Vagina (tissue), 2 donors: ENCODE measurements around the gene HTRA3. TPM values are rescaled to one million over a fixed set of nuclear protein-coding genes. Genes with fewer than 3 reads are reported as not detected.

Experiments used
- DNase-seq, 2 donors: peaks; one replicate each; pipeline ENCODE4 v3.0.0-alpha.2; 2017; ENCODE audit errors: extremely low spot score in 2 of 2
- H3K27ac ChIP-seq: fragments of 200-600 bp; sonication (generic); one replicate; pipeline ENCODE4 v1.5.1; 2019
- H3K27me3 ChIP-seq: fragments of 200-600 bp; sonication (generic); one replicate; pipeline ENCODE4 v1.5.1; 2019
- H3K36me3 ChIP-seq, 2 donors: fragments of 200-600 bp; sonication (generic); one replicate each; pipeline ENCODE4 v1.5.1; 2017 to 2019
- H3K4me1 ChIP-seq: fragments of 200-600 bp; sonication (generic); one replicate; pipeline ENCODE4 v1.5.1; 2019
- H3K4me3 ChIP-seq, 2 donors: fragments of 200-600 bp; sonication (generic); 1 replicate in 1 of 2; 2 replicates in 1 of 2; pipeline ENCODE4 v1.5.1; 2016 to 2019
- H3K9me3 ChIP-seq: fragments of 200-600 bp; sonication (generic); one replicate; pipeline ENCODE4 v1.5.1; 2019
- POLR2A ChIP-seq, 2 donors: fragments of 450-650 bp; IDR thresholded peaks; one replicate each; pipeline ENCODE4 v1.6.1; 2017; ENCODE audit warnings: antibody characterized with exemption in 2 of 2, mild to moderate bottlenecking in 2 of 2, moderate library complexity in 2 of 2
- POLR2AphosphoS5 ChIP-seq, 2 donors: sonication (generic); formaldehyde crosslinking; IDR thresholded peaks; one replicate each; pipeline ENCODE4 v1.9.0; 2017; ENCODE audit warnings: antibody characterized with exemption in 2 of 2, mild to moderate bottlenecking in 2 of 2, low read depth in 1 of 2; ENCODE audit not compliant: insufficient read depth in 1 of 2
- intact Hi-C: fragments of 100-400 bp; cut with DNase I; formaldehyde crosslinking; loops from one replicate; pipeline ENCODE4 v1.15.1; 2023
- total RNA-seq: library from RNA; depleted of rRNA; stranded (reverse); fragments of >200 nt; gene quantifications from one replicate; pipeline ENCODE4 v1.2.3, GENCODE V29; 2016
- TF ChIP-seq, protein P1 (sequence below), 3 experiments: fragments of 450-650 bp in 2 of 3; fragments of 200-600 bp in 1 of 3; sonication (generic) in 1 of 3; IDR thresholded peaks; one replicate each; pipeline ENCODE4 v1.5.1; 2017 to 2019; ENCODE audit warnings: antibody characterized with exemption in 3 of 3, mild to moderate bottlenecking in 2 of 3, moderate library complexity in 2 of 3

HTRA3 gene
- total RNA-seq, 1 donor from 2014 or later = 33.1 TPM

DNA sequence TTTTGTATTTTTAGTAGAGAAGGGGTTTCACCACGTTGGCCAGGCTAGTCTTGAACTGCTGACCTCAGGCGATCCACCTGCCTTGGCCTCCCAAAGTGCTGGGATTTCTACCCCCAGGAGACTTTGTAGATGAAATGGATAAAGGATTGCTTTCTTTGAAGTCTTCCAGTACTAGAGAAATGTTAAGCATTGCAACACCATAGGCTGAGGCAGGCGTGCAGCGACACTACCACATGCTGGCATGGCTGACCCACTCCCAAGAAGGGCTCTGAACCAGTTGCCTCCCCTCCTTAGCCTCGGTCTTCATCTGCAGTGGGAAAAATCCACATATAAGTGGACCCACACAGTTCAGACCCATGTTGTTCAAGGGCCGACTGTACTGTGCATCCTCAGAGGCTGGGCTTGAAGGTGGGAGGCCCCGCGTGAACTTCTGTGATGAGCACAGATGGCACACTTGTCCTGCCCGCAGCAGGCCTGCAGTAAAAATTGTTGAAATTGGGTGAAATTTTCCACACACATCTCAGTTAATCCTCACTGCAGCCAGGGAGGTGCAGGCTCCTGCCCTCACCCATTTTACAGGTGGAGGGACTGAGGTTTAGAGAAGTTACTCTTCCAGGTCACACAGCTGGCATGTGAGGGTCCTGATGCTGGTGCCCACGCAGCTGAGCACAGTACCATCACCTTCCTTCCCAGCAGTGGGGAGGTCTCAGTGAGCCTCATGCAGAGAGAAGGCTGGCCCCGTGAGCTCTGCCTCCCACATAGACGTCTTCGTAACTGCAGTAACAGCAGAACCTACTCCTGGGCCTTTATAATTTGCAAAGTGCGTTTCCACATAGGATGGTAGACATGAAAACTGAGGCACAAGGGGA, 35.5 kb downstream of the HTRA3 start:
- H3K27ac ChIP-seq = no peak overlapping the region
- H3K4me3 ChIP-seq = no peak overlapping the region
- no peaks in the 10 kb centered on the region for H3K36me3 ChIP-seq
- intact Hi-C loops = no loop called here
- no peaks in the 10 kb centered on the region for H3K27me3 ChIP-seq
- no peaks in the 10 kb centered on the region for H3K9me3 ChIP-seq
- H3K4me1 ChIP-seq = peaks cover 25% of the 10 kb centered on the region
- no peak for DNase-seq
- TF ChIP-seq POLR2A (IDR thresholded peaks at IDR 0.05) (no peak), POLR2AphosphoS5 (IDR thresholded peaks at IDR 0.05; ENCODE audit: insufficient read depth in 1 of 2, low read depth in 1 of 2) (no peak)
- TF ChIP-seq, protein P1, sequence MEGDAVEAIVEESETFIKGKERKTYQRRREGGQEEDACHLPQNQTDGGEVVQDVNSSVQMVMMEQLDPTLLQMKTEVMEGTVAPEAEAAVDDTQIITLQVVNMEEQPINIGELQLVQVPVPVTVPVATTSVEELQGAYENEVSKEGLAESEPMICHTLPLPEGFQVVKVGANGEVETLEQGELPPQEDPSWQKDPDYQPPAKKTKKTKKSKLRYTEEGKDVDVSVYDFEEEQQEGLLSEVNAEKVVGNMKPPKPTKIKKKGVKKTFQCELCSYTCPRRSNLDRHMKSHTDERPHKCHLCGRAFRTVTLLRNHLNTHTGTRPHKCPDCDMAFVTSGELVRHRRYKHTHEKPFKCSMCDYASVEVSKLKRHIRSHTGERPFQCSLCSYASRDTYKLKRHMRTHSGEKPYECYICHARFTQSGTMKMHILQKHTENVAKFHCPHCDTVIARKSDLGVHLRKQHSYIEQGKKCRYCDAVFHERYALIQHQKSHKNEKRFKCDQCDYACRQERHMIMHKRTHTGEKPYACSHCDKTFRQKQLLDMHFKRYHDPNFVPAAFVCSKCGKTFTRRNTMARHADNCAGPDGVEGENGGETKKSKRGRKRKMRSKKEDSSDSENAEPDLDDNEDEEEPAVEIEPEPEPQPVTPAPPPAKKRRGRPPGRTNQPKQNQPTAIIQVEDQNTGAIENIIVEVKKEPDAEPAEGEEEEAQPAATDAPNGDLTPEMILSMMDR (IDR thresholded peaks at IDR 0.05) = no peak

DNA sequence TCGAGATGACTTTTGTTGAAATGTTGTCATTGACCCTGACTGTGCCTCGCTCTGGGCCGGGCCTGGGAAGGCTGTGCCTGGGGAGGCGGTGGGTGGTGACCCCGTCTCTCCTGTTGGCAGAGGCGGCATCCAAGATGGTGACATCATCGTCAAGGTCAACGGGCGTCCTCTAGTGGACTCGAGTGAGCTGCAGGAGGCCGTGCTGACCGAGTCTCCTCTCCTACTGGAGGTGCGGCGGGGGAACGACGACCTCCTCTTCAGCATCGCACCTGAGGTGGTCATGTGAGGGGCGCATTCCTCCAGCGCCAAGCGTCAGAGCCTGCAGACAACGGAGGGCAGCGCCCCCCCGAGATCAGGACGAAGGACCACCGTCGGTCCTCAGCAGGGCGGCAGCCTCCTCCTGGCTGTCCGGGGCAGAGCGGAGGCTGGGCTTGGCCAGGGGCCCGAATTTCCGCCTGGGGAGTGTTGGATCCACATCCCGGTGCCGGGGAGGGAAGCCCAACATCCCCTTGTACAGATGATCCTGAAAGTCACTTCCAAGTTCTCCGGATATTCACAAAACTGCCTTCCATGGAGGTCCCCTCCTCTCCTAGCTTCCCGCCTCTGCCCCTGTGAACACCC, 36.4 kb downstream of the HTRA3 start:
- DNase-seq = no peak
- H3K27me3 ChIP-seq = no peaks in the 10 kb centered on the region
- intact Hi-C loops = no loop called here
- no peaks in the 10 kb centered on the region for H3K9me3 ChIP-seq
- H3K4me3 ChIP-seq = no peak overlapping the region
- H3K27ac ChIP-seq = peak overlapping the region; percentile 56
- no peak for TF ChIP-seq POLR2A (IDR thresholded peaks at IDR 0.05)
- no peak for TF ChIP-seq POLR2AphosphoS5 (IDR thresholded peaks at IDR 0.05; ENCODE audit: insufficient read depth in 1 of 2, low read depth in 1 of 2)
- TF ChIP-seq, protein P1 (IDR thresholded peaks at IDR 0.05) = no peak
- peaks cover 25% of the 10 kb centered on the region for H3K4me1 ChIP-seq
- no peaks in the 10 kb centered on the region for H3K36me3 ChIP-seq

DNA sequence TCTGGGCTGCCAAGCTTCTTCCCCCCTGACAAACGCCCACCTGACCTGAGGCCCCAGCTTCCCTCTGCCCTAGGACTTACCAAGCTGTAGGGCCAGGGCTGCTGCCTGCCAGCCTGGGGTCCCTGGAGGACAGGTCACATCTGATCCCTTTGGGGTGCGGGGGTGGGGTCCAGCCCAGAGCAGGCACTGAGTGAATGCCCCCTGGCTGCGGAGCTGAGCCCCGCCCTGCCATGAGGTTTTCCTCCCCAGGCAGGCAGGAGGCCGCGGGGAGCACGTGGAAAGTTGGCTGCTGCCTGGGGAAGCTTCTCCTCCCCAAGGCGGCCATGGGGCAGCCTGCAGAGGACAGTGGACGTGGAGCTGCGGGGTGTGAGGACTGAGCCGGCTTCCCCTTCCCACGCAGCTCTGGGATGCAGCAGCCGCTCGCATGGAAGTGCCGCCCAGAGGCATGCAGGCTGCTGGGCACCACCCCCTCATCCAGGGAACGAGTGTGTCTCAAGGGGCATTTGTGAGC, 37.0 kb downstream of the HTRA3 start:
- Histone ChIP-seq H3K4me3 (no peak overlapping the region), H3K4me1 (peaks cover 25% of the 10 kb centered on the region), H3K36me3 (no peaks in the 10 kb centered on the region), H3K27me3 (no peaks in the 10 kb centered on the region), H3K27ac (peak overlapping the region; percentile 56), H3K9me3 (no peaks in the 10 kb centered on the region)
- intact Hi-C loops = no loop called here
- DNase-seq = no peak
- no peak for TF ChIP-seq POLR2A (IDR thresholded peaks at IDR 0.05)
- peak in 1 of 2 donors; percentile 26 for TF ChIP-seq POLR2AphosphoS5 (IDR thresholded peaks at IDR 0.05; ENCODE audit: insufficient read depth in 1 of 2, low read depth in 1 of 2)
- TF ChIP-seq, protein P1 (IDR thresholded peaks at IDR 0.05) = no peak

DNA sequence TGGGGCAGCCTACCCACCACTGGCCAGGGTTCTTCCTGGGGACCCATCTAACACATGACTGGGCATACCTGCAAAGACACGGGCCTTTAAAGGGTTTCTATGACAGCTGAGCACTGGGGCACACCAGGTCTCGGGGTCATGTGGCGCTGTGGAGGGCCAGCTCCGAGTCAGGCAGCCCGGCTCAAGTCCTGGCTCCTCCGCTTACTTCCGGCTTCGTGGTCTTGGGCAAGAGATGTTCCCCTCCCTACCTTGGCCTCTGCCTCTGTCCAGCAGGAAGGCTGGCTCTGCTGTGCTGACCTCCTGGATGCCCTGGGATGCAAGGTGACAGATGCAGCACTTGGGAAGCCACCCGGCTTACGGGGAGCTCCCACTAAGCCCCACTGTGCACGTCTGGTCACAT, 37.6 kb downstream of the HTRA3 start:
- Histone ChIP-seq H3K36me3 (no peaks in the 10 kb centered on the region), H3K27ac (peak overlapping the region; percentile 56), H3K9me3 (no peaks in the 10 kb centered on the region), H3K27me3 (no peaks in the 10 kb centered on the region), H3K4me1 (peaks cover 25% of the 10 kb centered on the region), H3K4me3 (no peak overlapping the region)
- no peak for TF ChIP-seq POLR2AphosphoS5 (IDR thresholded peaks at IDR 0.05; ENCODE audit: insufficient read depth in 1 of 2, low read depth in 1 of 2)
- no peak for TF ChIP-seq POLR2A (IDR thresholded peaks at IDR 0.05)
- TF ChIP-seq, protein P1 (IDR thresholded peaks at IDR 0.05) = no peak
- no peak for DNase-seq
- intact Hi-C loops = no loop called here
